ENCODE data around the gene RSRC1. TPM values are rescaled to one million over a fixed set of nuclear protein-coding genes. Genes with fewer than 3 reads are reported as not detected.
A peak's percentile ranks its signal among the peaks of the same experiment; 100 is the strongest.

The RSRC1 gene
- total and polyA plus RNA-seq, 2 of the 13 experiments (the other 11 are each of a cell fraction or from before 2014, with no cell fraction given): 4.9 to 63.0 TPM

DNA sequence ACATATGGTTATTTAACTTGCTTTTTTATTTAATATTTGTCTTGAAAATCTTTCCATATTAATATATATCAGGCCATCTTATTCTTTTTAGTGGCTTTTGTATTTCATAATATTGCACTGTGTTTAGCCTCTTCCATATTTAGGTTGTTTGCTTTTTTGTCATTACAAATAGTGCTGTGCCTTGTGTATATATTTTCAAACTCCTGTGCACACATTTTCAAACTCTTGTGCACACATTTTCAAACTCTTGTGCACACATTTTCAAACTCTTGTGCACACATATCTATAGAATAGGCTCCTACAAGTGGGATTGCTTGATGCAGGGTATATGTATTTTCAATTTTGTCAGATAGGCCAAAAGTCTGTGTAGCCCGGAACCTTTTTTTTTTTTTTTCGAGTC lies 343.1 kb downstream of the RSRC1 start (continued):
- TF ChIP-seq, protein P1, sequence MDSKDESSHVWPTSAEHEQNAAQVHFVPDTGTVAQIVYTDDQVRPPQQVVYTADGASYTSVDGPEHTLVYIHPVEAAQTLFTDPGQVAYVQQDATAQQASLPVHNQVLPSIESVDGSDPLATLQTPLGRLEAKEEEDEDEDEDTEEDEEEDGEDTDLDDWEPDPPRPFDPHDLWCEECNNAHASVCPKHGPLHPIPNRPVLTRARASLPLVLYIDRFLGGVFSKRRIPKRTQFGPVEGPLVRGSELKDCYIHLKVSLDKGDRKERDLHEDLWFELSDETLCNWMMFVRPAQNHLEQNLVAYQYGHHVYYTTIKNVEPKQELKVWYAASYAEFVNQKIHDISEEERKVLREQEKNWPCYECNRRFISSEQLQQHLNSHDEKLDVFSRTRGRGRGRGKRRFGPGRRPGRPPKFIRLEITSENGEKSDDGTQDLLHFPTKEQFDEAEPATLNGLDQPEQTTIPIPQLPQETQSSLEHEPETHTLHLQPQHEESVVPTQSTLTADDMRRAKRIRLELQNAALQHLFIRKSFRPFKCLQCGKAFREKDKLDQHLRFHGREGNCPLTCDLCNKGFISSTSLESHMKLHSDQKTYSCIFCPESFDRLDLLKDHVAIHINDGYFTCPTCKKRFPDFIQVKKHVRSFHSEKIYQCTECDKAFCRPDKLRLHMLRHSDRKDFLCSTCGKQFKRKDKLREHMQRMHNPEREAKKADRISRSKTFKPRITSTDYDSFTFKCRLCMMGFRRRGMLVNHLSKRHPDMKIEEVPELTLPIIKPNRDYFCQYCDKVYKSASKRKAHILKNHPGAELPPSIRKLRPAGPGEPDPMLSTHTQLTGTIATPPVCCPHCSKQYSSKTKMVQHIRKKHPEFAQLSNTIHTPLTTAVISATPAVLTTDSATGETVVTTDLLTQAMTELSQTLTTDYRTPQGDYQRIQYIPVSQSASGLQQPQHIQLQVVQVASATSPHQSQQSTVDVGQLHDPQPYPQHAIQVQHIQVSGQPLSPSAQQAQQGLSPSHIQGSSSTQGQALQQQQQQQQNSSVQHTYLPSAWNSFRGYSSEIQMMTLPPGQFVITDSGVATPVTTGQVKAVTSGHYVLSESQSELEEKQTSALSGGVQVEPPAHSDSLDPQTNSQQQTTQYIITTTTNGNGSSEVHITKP (CRISPR knock-in tag; IDR thresholded peaks at IDR 0.05; ENCODE audit: low read depth): no peak
- TF ChIP-seq FOXA3 (CRISPR knock-in tag; IDR thresholded peaks at IDR 0.05) (peak; percentile 74), ZSCAN31 (CRISPR knock-in tag; IDR thresholded peaks at IDR 0.05; ENCODE audit: low read depth) (no peak), ZNF547 (CRISPR knock-in tag; IDR thresholded peaks at IDR 0.05) (no peak), ZNF468 (CRISPR knock-in tag; IDR thresholded peaks at IDR 0.05) (no peak), PITX1 (CRISPR knock-in tag; IDR thresholded peaks at IDR 0.05) (0 out of 2 replicates have a peak, but pooled peaks have one; percentile 34), PRPF4 (IDR thresholded peaks at IDR 0.05; ENCODE audit: low read depth, low read length, poor library complexity, severe bottlenecking) (no peak), ATF7-NPFF (CRISPR knock-in tag; IDR thresholded peaks at IDR 0.05; ENCODE audit: low read depth) (no peak), ZFY (CRISPR knock-in tag; IDR thresholded peaks at IDR 0.05) (no peak), ZNF337 (CRISPR knock-in tag; IDR thresholded peaks at IDR 0.05; ENCODE audit: borderline replicate concordance, low read depth) (no peak), NKX3-1 (CRISPR knock-in tag; IDR thresholded peaks at IDR 0.05) (no peak)
- TF ChIP-seq, protein P2, sequence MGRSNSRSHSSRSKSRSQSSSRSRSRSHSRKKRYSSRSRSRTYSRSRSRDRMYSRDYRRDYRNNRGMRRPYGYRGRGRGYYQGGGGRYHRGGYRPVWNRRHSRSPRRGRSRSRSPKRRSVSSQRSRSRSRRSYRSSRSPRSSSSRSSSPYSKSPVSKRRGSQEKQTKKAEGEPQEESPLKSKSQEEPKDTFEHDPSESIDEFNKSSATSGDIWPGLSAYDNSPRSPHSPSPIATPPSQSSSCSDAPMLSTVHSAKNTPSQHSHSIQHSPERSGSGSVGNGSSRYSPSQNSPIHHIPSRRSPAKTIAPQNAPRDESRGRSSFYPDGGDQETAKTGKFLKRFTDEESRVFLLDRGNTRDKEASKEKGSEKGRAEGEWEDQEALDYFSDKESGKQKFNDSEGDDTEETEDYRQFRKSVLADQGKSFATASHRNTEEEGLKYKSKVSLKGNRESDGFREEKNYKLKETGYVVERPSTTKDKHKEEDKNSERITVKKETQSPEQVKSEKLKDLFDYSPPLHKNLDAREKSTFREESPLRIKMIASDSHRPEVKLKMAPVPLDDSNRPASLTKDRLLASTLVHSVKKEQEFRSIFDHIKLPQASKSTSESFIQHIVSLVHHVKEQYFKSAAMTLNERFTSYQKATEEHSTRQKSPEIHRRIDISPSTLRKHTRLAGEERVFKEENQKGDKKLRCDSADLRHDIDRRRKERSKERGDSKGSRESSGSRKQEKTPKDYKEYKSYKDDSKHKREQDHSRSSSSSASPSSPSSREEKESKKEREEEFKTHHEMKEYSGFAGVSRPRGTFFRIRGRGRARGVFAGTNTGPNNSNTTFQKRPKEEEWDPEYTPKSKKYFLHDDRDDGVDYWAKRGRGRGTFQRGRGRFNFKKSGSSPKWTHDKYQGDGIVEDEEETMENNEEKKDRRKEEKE (IDR thresholded peaks at IDR 0.05): no peak
- TF ChIP-seq, protein P3, sequence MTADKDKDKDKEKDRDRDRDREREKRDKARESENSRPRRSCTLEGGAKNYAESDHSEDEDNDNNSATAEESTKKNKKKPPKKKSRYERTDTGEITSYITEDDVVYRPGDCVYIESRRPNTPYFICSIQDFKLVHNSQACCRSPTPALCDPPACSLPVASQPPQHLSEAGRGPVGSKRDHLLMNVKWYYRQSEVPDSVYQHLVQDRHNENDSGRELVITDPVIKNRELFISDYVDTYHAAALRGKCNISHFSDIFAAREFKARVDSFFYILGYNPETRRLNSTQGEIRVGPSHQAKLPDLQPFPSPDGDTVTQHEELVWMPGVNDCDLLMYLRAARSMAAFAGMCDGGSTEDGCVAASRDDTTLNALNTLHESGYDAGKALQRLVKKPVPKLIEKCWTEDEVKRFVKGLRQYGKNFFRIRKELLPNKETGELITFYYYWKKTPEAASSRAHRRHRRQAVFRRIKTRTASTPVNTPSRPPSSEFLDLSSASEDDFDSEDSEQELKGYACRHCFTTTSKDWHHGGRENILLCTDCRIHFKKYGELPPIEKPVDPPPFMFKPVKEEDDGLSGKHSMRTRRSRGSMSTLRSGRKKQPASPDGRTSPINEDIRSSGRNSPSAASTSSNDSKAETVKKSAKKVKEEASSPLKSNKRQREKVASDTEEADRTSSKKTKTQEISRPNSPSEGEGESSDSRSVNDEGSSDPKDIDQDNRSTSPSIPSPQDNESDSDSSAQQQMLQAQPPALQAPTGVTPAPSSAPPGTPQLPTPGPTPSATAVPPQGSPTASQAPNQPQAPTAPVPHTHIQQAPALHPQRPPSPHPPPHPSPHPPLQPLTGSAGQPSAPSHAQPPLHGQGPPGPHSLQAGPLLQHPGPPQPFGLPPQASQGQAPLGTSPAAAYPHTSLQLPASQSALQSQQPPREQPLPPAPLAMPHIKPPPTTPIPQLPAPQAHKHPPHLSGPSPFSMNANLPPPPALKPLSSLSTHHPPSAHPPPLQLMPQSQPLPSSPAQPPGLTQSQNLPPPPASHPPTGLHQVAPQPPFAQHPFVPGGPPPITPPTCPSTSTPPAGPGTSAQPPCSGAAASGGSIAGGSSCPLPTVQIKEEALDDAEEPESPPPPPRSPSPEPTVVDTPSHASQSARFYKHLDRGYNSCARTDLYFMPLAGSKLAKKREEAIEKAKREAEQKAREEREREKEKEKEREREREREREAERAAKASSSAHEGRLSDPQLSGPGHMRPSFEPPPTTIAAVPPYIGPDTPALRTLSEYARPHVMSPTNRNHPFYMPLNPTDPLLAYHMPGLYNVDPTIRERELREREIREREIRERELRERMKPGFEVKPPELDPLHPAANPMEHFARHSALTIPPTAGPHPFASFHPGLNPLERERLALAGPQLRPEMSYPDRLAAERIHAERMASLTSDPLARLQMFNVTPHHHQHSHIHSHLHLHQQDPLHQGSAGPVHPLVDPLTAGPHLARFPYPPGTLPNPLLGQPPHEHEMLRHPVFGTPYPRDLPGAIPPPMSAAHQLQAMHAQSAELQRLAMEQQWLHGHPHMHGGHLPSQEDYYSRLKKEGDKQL (CRISPR knock-in tag; IDR thresholded peaks at IDR 0.05; ENCODE audit: low read depth): peak; percentile 94
- TF ChIP-seq, protein P4, sequence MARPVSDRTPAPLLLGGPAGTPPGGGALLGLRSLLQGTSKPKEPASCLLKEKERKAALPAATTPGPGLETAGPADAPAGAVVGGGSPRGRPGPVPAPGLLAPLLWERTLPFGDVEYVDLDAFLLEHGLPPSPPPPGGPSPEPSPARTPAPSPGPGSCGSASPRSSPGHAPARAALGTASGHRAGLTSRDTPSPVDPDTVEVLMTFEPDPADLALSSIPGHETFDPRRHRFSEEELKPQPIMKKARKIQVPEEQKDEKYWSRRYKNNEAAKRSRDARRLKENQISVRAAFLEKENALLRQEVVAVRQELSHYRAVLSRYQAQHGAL (CRISPR knock-in tag; IDR thresholded peaks at IDR 0.05; ENCODE audit: not compliant biosample characterization): no peak
- TF ChIP-seq, protein P5, sequence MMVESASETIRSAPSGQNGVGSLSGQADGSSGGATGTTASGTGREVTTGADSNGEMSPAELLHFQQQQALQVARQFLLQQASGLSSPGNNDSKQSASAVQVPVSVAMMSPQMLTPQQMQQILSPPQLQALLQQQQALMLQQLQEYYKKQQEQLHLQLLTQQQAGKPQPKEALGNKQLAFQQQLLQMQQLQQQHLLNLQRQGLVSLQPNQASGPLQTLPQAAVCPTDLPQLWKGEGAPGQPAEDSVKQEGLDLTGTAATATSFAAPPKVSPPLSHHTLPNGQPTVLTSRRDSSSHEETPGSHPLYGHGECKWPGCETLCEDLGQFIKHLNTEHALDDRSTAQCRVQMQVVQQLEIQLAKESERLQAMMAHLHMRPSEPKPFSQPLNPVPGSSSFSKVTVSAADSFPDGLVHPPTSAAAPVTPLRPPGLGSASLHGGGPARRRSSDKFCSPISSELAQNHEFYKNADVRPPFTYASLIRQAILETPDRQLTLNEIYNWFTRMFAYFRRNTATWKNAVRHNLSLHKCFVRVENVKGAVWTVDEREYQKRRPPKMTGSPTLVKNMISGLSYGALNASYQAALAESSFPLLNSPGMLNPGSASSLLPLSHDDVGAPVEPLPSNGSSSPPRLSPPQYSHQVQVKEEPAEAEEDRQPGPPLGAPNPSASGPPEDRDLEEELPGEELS (CRISPR knock-in tag; IDR thresholded peaks at IDR 0.05): no peak

All from HepG2 (cell line).